NCI-H2171 treated with DMSO at 0.1 percent for 48 hours (cell line): Measurements from ENCODE around the gene TMEM80.

Experiments used
- DNase-seq: peaks from one replicate; lab custom pipeline; 2025; lab: John Stamatoyannopoulos, UW

TMEM80 gene

GRCh38 chr11:746289-747157 is 50.9 kb downstream of the TMEM80 start:
- DNase-seq, result peak; percentile 5

- DNase-seq, result peak; percentile 63
These were observed 51.8 kb downstream of the TMEM80 start, which contains the start of gene TALDO1 for GRCh38 chr11:747158-748006. Gene TALDO1, plus strand, starts transcription at chr11:747464. Its CDS starts 18 bp downstream, at chr11:747482.

GRCh38 chr11:748007-748359 is 52.4 kb downstream of the TMEM80 start:
- no peak for DNase-seq

- DNase-seq, result no peak
These were observed 54.1 kb downstream of the TMEM80 start for GRCh38 chr11:749731-750130.
